Measurements from ENCODE around the gene ANKRD13A.

ANKRD13A gene

GRCh38 chr12:110088936-110089335 lies 89.7 kb downstream of the ANKRD13A start:
- DNase-seq = no peak
